Natural killer cell (primary cell): ENCODE measurements around the gene ZNF430. TPM values are rescaled to one million over a fixed set of nuclear protein-coding genes. Genes with fewer than 3 reads are reported as not detected.

Experiments used
- ATAC-seq, 3 donors: fragments of 150-1000 bp in 2 of 3; fragments of 200-7000 bp in 1 of 3; cut with Tn5 transposase; 1 replicate in 1 of 3; 2 replicates in 2 of 3; pipeline ENCODE4 v1.10.0; 2021; ENCODE audit warnings: mild to moderate bottlenecking in 2 of 3, moderate library complexity in 2 of 3
- DNase-seq, 2 donors: peaks; one replicate each; pipeline versions ENCODE4 v3.0.0 to v3.0.0-alpha.2; 2013 to 2021; ENCODE audit warnings: mixed read lengths in 1 of 2
- H3K27ac ChIP-seq: one replicate; pipeline ENCODE4 v1.5.1; 2013; ENCODE audit warnings: mild to moderate bottlenecking, low read length
- H3K27me3 ChIP-seq: one replicate; pipeline ENCODE4 v1.6.1; 2013; ENCODE audit warnings: low read length; ENCODE audit not compliant: control insufficient read depth, insufficient read depth
- H3K36me3 ChIP-seq: one replicate; pipeline ENCODE4 v1.6.1; 2013; ENCODE audit warnings: low read length; ENCODE audit not compliant: control insufficient read depth, insufficient read depth
- H3K4me1 ChIP-seq: one replicate; pipeline ENCODE4 v1.6.1; 2013; ENCODE audit warnings: low read length; ENCODE audit not compliant: control insufficient read depth, insufficient read depth
- H3K4me3 ChIP-seq: one replicate; pipeline ENCODE4 v1.5.1; 2013; ENCODE audit warnings: low read length
- H3K9me3 ChIP-seq: one replicate; pipeline ENCODE4 v1.6.1; 2013; ENCODE audit warnings: low read length; ENCODE audit not compliant: control insufficient read depth, insufficient read depth
- H3K27ac Mint-ChIP-seq, 2 donors: one replicate each; pipeline ENCODE4 v1.8.0; 2022; ENCODE audit warnings: mild to moderate bottlenecking in 2 of 2, mixed read lengths in 2 of 2, moderate library complexity in 1 of 2
- H3K27me3 Mint-ChIP-seq, 2 donors: one replicate each; pipeline ENCODE4 v1.8.0; 2022; ENCODE audit warnings: low read depth in 2 of 2, mixed read lengths in 2 of 2
- H3K36me3 Mint-ChIP-seq: one replicate; pipeline ENCODE4 v1.8.0; 2022; ENCODE audit warnings: mixed read lengths
- H3K4me1 Mint-ChIP-seq, 2 donors: one replicate each; pipeline ENCODE4 v1.8.0; 2022; ENCODE audit warnings: mixed read lengths in 2 of 2
- H3K4me3 Mint-ChIP-seq: one replicate; pipeline ENCODE4 v1.8.0; 2022; ENCODE audit warnings: mild to moderate bottlenecking, moderate library complexity, mixed read lengths
- H3K9me3 Mint-ChIP-seq, 2 donors: one replicate each; pipeline ENCODE4 v1.8.0; 2022; ENCODE audit warnings: mixed read lengths in 2 of 2
- CTCF ChIP-seq: fragments of 200-600 bp; IDR thresholded peaks from one replicate; pipeline ENCODE4 v1.8.0; 2022; ENCODE audit warnings: antibody characterized with exemption
- WGBS: methylation state at CpG from one replicate; pipeline ENCODE4 v1.1.7; 2013; ENCODE audit warnings: missing lambda C conversion rate; ENCODE audit not compliant: insufficient coverage; 5-methylcytosine and 5-hydroxymethylcytosine counted together
- intact Hi-C: fragments of 100-400 bp; cut with micrococcal nuclease; formaldehyde crosslinking; loops from one replicate; pipeline ENCODE4 v1.14.2; 2022
- total RNA-seq, 4 donors: library from RNA; stranded (reverse); fragments of 120-200 nt in 1 of 4; gene quantifications; one replicate each; pipeline versions ENCODE4 v1.2.3 to v1.2.4, GENCODE V29; 2013 to 2022

Gene ZNF430
- total RNA-seq, 3 donors from 2014 or later (not counting 1 experiment from before 2014, with no cell fraction given) = 32.7 to 43.0 (median 33.3) TPM

GRCh38 chr19:21082011-21082975 lies 61.8 kb downstream of the ZNF430 start, which contains the start of gene ZNF714:
Gene ZNF714 (plus strand): TSS chr19:21082203. CDS start chr19:21098269, 16,066 bp downstream.
- Mint-ChIP-seq H3K9me3 (no peaks in the 10 kb centered on the region), H3K27ac (peak within 1 kb of the TSS; percentile 91 to 99)
- under 1% methylated on average over 34 of the region's 38 CpGs for WGBS

GRCh38 chr19:21084343-21084742 lies 63.9 kb downstream of the ZNF430 start:
- WGBS = 93% methylated on average over 1 of the region's 1 CpG
- no peak overlapping the region for H3K4me3 Mint-ChIP-seq
- no peaks in the 10 kb centered on the region for H3K9me3 Mint-ChIP-seq
- H3K36me3 Mint-ChIP-seq = no peaks in the 10 kb centered on the region
- no peak overlapping the region for H3K27ac Mint-ChIP-seq
- DNase-seq = no peak
- no peak for ATAC-seq
- Histone ChIP-seq H3K9me3 (no peaks in the 10 kb centered on the region), H3K4me1 (peaks cover 2% of the 10 kb centered on the region), H3K27ac (no peak overlapping the region), H3K36me3 (peaks cover 2% of the 10 kb centered on the region), H3K4me3 (no peak overlapping the region), H3K27me3 (no peaks in the 10 kb centered on the region)
- no peaks in the 10 kb centered on the region for H3K27me3 Mint-ChIP-seq
- intact Hi-C loops = loop anchor here (10.0 kb wide), 1 partner anchor 770 kb away; no protein-coding TSS in a partner anchor
- H3K4me1 Mint-ChIP-seq = peaks cover 10 to 14% of the 10 kb centered on the region in 2 donors
- no peak for TF ChIP-seq CTCF

More at GRCh38 chr19:21082011-21082975, 61.8 kb downstream of the ZNF430 start, which contains the start of gene ZNF714:
- H3K36me3 ChIP-seq = peaks cover 2% of the 10 kb centered on the region
- H3K4me1 ChIP-seq = peaks cover 2% of the 10 kb centered on the region
- peak; percentile 83 to 87 for DNase-seq
- intact Hi-C loops = loop anchor here (1.0 to 10.0 kb wide), 4 partner anchors 60 to 773 kb away; partner anchors contain the start of genes ZNF430, ZNF431 and ZNF85
- peak within 1 kb of the TSS; percentile 87 for H3K4me3 ChIP-seq
- no peak for TF ChIP-seq CTCF
- peak; percentile 96 to 100 (median 99) for ATAC-seq
- no peaks in the 10 kb centered on the region for H3K9me3 ChIP-seq
- Mint-ChIP-seq H3K4me1 (peaks cover 10 to 14% of the 10 kb centered on the region in 2 donors), H3K36me3 (no peaks in the 10 kb centered on the region), H3K27me3 (no peaks in the 10 kb centered on the region), H3K4me3 (peak within 1 kb of the TSS; percentile 99)
- H3K27me3 ChIP-seq = no peaks in the 10 kb centered on the region
- H3K27ac ChIP-seq = peak within 1 kb of the TSS; percentile 78

DNA sequence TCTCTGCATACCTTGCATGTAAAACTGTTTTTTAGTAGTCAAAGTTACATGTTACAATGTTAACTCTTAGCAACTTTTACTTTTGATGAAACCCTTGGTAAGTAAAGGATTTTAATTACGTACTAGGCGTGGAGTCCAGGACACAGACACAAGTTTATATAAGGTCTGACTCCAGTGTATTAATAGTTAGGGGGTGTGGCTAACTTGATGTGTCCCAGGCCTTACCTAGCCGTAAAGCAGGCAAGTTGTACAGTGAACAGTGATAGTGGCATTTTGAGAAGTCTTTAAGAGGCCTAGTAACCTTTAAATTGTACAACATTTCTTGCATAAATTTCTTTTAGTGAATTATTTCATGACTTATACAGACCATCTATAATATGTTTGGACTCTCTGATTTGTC lies 67.4 kb downstream of the ZNF430 start:
- intact Hi-C loops = loop anchor here (10.0 kb wide), 1 partner anchor 767 kb away; no protein-coding TSS in a partner anchor
- 93% methylated on average over 2 of the region's 3 CpGs for WGBS

More for the DNA sequence above, 67.4 kb downstream of the ZNF430 start:
- no peak for TF ChIP-seq CTCF
- H3K4me3 ChIP-seq = no peak overlapping the region
- H3K4me1 ChIP-seq = no peaks in the 10 kb centered on the region
- ATAC-seq (no peak), DNase-seq (no peak)
- Mint-ChIP-seq H3K27me3 (no peaks in the 10 kb centered on the region), H3K4me1 (peaks cover 0 to 14% of the 10 kb centered on the region in 2 donors), H3K27ac (no peak overlapping the region), H3K4me3 (no peak overlapping the region), H3K9me3 (no peaks in the 10 kb centered on the region), H3K36me3 (no peaks in the 10 kb centered on the region)
- H3K36me3 ChIP-seq = peaks cover 2% of the 10 kb centered on the region
- no peaks in the 10 kb centered on the region for H3K27me3 ChIP-seq
- H3K9me3 ChIP-seq = no peaks in the 10 kb centered on the region
- H3K27ac ChIP-seq = no peak overlapping the region
